Measurements from ENCODE around the gene MYOCOS. TPM values are rescaled to one million over a fixed set of nuclear protein-coding genes. Genes with fewer than 3 reads are reported as not detected.

Gene MYOCOS
- total and polyA plus RNA-seq, 2 experiments from 2014 or later: not detected

DNA sequence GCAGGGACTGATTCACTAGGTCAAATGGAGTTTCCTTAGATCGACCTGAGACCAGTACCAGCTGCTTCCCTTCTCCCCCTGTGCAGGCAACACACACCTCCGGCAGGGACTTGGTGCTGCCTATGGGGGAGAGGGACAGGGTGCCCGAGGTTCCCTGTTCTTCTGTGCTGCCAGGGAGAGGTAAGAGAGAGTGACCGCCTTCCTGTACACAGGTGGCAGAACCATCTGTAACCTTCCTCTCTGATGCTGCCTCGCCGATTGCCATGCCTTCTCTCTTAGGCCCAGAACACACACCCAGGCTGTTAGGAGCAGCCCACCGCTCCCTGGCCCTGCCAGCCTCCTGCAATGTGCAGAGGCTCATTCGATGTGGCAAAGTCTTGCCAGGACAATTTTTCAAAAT is 21.1 kb downstream of the MYOCOS start:
- H3K4me3 ChIP-seq: no peak overlapping the region
- in situ Hi-C loops (cut with MboI): loop anchor here (5.0 kb wide), 1 partner anchor 339 kb away; no protein-coding TSS in a partner anchor
- no peaks in the 10 kb centered on the region for H3K9me3 ChIP-seq (ENCODE audit: low read depth)
- WGBS, 2 experiments (ENCODE audit: low coverage in 1 of 2, low lambda C conversion rate in 2 of 2, missing lambda C conversion rate in 2 of 2): 75 to 77% methylated on average over 8 of the region's 8 CpGs
- peaks cover 14% of the 10 kb centered on the region for H3F3A ChIP-seq (ENCODE audit: insufficient read depth)
- no peaks in the 10 kb centered on the region for H4K20me1 ChIP-seq (ENCODE audit: insufficient read depth)
- H2AFZ ChIP-seq: no peak overlapping the region
- DNase-seq: no peak
- TF ChIP-seq EZH2 (IDR thresholded peaks at IDR 0.05; ENCODE audit: insufficient read depth, poor library complexity, severe bottlenecking) (no peak), EZH2phosphoT487 (IDR thresholded peaks at IDR 0.05; ENCODE audit: insufficient read depth, low read depth) (no peak)
- H3K4me2 ChIP-seq (ENCODE audit: unreplicated experiment): no peak overlapping the region
- H3K9ac ChIP-seq: no peak overlapping the region
- no peaks in the 10 kb centered on the region for H3K36me3 ChIP-seq (ENCODE audit: low read depth)
- H3K27me3 ChIP-seq (replicated peaks; ENCODE audit: insufficient read depth): no peaks in the 10 kb centered on the region
- peaks cover 16% of the 10 kb centered on the region; the same call in 1 of the 2 replicates for H3K4me1 ChIP-seq (ENCODE audit: insufficient read depth)
- H3K27ac ChIP-seq: no peak overlapping the region
- H3K79me2 ChIP-seq (ENCODE audit: insufficient read depth): no peaks in the 10 kb centered on the region
- H3K9me2 ChIP-seq (ENCODE audit: insufficient read depth): no peaks in the 10 kb centered on the region

DNA sequence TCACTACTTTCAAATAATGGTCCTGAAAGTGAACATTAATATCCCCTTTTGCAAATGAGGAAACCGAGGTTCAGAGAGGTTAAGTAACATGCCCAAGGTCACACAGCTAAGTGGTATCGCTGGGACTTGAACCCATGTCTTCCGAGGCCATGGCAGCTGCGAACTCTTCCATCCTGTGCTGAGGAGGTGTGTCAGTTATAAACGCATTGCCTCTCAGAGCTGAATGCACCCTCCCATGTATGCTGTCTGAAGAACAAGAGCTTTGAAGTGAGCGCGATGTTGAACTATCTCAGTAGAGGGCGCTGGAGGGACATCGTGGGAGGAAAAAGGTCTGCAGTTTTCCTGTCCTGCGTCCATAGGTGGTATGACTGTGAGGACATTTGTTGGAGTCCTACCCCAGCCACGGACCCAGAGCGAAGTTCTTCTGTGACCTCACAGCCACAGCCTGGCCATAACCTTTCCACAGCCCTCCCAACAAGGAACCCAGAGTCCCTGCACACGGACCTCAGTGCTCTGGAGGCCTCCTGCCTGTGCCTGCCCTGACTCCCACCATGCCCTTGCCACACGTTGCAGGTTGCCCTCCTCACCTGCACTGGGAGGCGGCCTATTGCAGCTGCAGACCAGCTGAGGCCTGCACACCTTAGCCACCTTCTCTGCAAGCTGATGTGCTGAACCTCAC is 22.9 kb downstream of the MYOCOS start:
- H3K9ac ChIP-seq: no peak overlapping the region
- H3K4me1 ChIP-seq (ENCODE audit: insufficient read depth): peaks cover 16% of the 10 kb centered on the region; the same call in 1 of the 2 replicates
- no peaks in the 10 kb centered on the region for H3K9me2 ChIP-seq (ENCODE audit: insufficient read depth)
- H2AFZ ChIP-seq: peak overlapping the region; percentile 57
- H3K4me3 ChIP-seq: no peak overlapping the region
- no peaks in the 10 kb centered on the region for H4K20me1 ChIP-seq (ENCODE audit: insufficient read depth)
- no peak overlapping the region for H3K27ac ChIP-seq
- TF ChIP-seq EZH2 (IDR thresholded peaks at IDR 0.05; ENCODE audit: insufficient read depth, poor library complexity, severe bottlenecking): no peak
- TF ChIP-seq EZH2phosphoT487 (IDR thresholded peaks at IDR 0.05; ENCODE audit: insufficient read depth, low read depth): no peak
- peak; percentile 89 for DNase-seq
- H3K79me2 ChIP-seq (ENCODE audit: insufficient read depth): no peaks in the 10 kb centered on the region
- no peaks in the 10 kb centered on the region for H3K27me3 ChIP-seq (replicated peaks; ENCODE audit: insufficient read depth)
- WGBS, 2 experiments (ENCODE audit: low coverage in 1 of 2, low lambda C conversion rate in 2 of 2, missing lambda C conversion rate in 2 of 2): 10 to 11% methylated on average over 15 of the region's 15 CpGs
- H3K36me3 ChIP-seq (ENCODE audit: low read depth): no peaks in the 10 kb centered on the region
- H3F3A ChIP-seq (ENCODE audit: insufficient read depth): peaks cover 14% of the 10 kb centered on the region
- H3K4me2 ChIP-seq (ENCODE audit: unreplicated experiment): no peak overlapping the region
- in situ Hi-C loops (cut with MboI): loop anchor here (5.0 kb wide), 1 partner anchor 337 kb away; no protein-coding TSS in a partner anchor
- no peaks in the 10 kb centered on the region for H3K9me3 ChIP-seq (ENCODE audit: low read depth)

- peaks cover 16% of the 10 kb centered on the region; the same call in 1 of the 2 replicates for H3K4me1 ChIP-seq (ENCODE audit: insufficient read depth)
- in situ Hi-C loops (cut with MboI): no loop called here
- H3F3A ChIP-seq (ENCODE audit: insufficient read depth): peaks cover 14% of the 10 kb centered on the region
- TF ChIP-seq EZH2 (IDR thresholded peaks at IDR 0.05; ENCODE audit: insufficient read depth, poor library complexity, severe bottlenecking): no peak
- H3K4me2 ChIP-seq (ENCODE audit: unreplicated experiment): peak overlapping the region; percentile 19
- no peaks in the 10 kb centered on the region for H3K79me2 ChIP-seq (ENCODE audit: insufficient read depth)
- no peaks in the 10 kb centered on the region for H3K36me3 ChIP-seq (ENCODE audit: low read depth)
- 0 out of 2 replicates have a peak overlapping the region, but pooled peaks have one; percentile 2 for H3K27ac ChIP-seq
- H3K9me3 ChIP-seq (ENCODE audit: low read depth): no peaks in the 10 kb centered on the region
- peak overlapping the region; percentile 57 for H2AFZ ChIP-seq
- no peak overlapping the region for H3K9ac ChIP-seq
- no peak overlapping the region for H3K4me3 ChIP-seq
- H3K27me3 ChIP-seq (replicated peaks; ENCODE audit: insufficient read depth): no peaks in the 10 kb centered on the region
- peak; percentile 68 for DNase-seq
- no peaks in the 10 kb centered on the region for H4K20me1 ChIP-seq (ENCODE audit: insufficient read depth)
- H3K9me2 ChIP-seq (ENCODE audit: insufficient read depth): no peaks in the 10 kb centered on the region
- 17 to 20% methylated on average over 8 of the region's 8 CpGs for WGBS, 2 experiments (ENCODE audit: low coverage in 1 of 2, low lambda C conversion rate in 2 of 2, missing lambda C conversion rate in 2 of 2)
Measured at GRCh38 chr1:171645553-171646248, 23.7 kb downstream of the MYOCOS start.

- Histone ChIP-seq H3K27me3 (replicated peaks; ENCODE audit: insufficient read depth) (no peaks in the 10 kb centered on the region), H3K4me3 (no peak overlapping the region), H3K4me1 (ENCODE audit: insufficient read depth) (peaks cover 16% of the 10 kb centered on the region; the same call in 1 of the 2 replicates), H3K79me2 (ENCODE audit: insufficient read depth) (no peaks in the 10 kb centered on the region), H4K20me1 (ENCODE audit: insufficient read depth) (no peaks in the 10 kb centered on the region), H3K36me3 (ENCODE audit: low read depth) (no peaks in the 10 kb centered on the region), H2AFZ (peak overlapping the region; percentile 57), H3K9me2 (ENCODE audit: insufficient read depth) (no peaks in the 10 kb centered on the region), H3K9ac (no peak overlapping the region), H3K9me3 (ENCODE audit: low read depth) (no peaks in the 10 kb centered on the region), H3K27ac (no peak overlapping the region), H3F3A (ENCODE audit: insufficient read depth) (peaks cover 14% of the 10 kb centered on the region), H3K4me2 (ENCODE audit: unreplicated experiment) (no peak overlapping the region)
- 33 to 53% methylated on average over 1 of the region's 1 CpG for WGBS, 2 experiments (ENCODE audit: low coverage in 1 of 2, low lambda C conversion rate in 2 of 2, missing lambda C conversion rate in 2 of 2)
- no peak for DNase-seq
- TF ChIP-seq EZH2phosphoT487 (IDR thresholded peaks at IDR 0.05; ENCODE audit: insufficient read depth, low read depth) (no peak), EZH2 (IDR thresholded peaks at IDR 0.05; ENCODE audit: insufficient read depth, poor library complexity, severe bottlenecking) (no peak)
- in situ Hi-C loops (cut with MboI): no loop called here
Measured at GRCh38 chr1:171646249-171646560, 24.2 kb downstream of the MYOCOS start.
